Karpas-422 (cell line): ENCODE measurements around the gene C12orf75. TPM values are rescaled to one million over a fixed set of nuclear protein-coding genes. Genes with fewer than 3 reads are reported as not detected.

Source experiments
- DNase-seq: peaks from one replicate; pipeline ENCODE4 v3.0.0-alpha.2; 2015
- H2AFZ ChIP-seq: fragments of 200-600 bp; sonication (generic); 2 replicates; pipeline ENCODE4 v1.6.1; 2014; ENCODE audit warnings: antibody characterized with exemption, low read length, mixed read lengths
- H3K27ac ChIP-seq: fragments of 200-600 bp; sonication (generic); 2 replicates; pipeline ENCODE4 v1.5.1; 2014; ENCODE audit warnings: mild to moderate bottlenecking, low read length, moderate library complexity
- H3K27me3 ChIP-seq: fragments of 200-600 bp; sonication (generic); 2 replicates; pipeline ENCODE4 v1.6.1; 2014; ENCODE audit warnings: low read length, mixed read lengths
- H3K36me3 ChIP-seq: fragments of 200-600 bp; sonication (generic); 2 replicates; pipeline ENCODE4 v1.6.1; 2014; ENCODE audit warnings: low read length, mixed read lengths; ENCODE audit not compliant: insufficient read depth
- H3K4me1 ChIP-seq: fragments of 200-600 bp; sonication (generic); 2 replicates; pipeline ENCODE4 v1.6.1; 2014; ENCODE audit warnings: mild to moderate bottlenecking, low read length, mixed read lengths
- H3K4me2 ChIP-seq: fragments of 200-600 bp; sonication (generic); 2 replicates; pipeline ENCODE4 v1.6.1; 2014; ENCODE audit warnings: low read length, low read depth, mild to moderate bottlenecking; ENCODE audit not compliant: poor library complexity, severe bottlenecking
- H3K4me3 ChIP-seq: fragments of 200-600 bp; sonication (generic); 2 replicates; pipeline ENCODE4 v1.5.1; 2014; ENCODE audit warnings: mild to moderate bottlenecking, antibody characterized with exemption, low read length, mixed read lengths
- H3K79me2 ChIP-seq: fragments of 200-600 bp; sonication (generic); 2 replicates; pipeline ENCODE4 v1.6.1; 2014; ENCODE audit warnings: mild to moderate bottlenecking, low read length, mixed read lengths
- H3K9ac ChIP-seq: fragments of 200-600 bp; sonication (generic); 2 replicates; pipeline ENCODE4 v1.6.0; 2014; ENCODE audit warnings: low read length
- H3K9me2 ChIP-seq: fragments of 200-600 bp; sonication (generic), shearing (Covaris generic); replicated peaks from 2 replicates; pipeline ENCODE4 v1.6.0; 2014; ENCODE audit warnings: mild to moderate bottlenecking, low read length, moderate library complexity; ENCODE audit not compliant: insufficient read depth
- H3K9me3 ChIP-seq: fragments of 300-700, 200-600 bp; sonication (generic); 2 replicates; pipeline ENCODE4 v1.6.1; 2014; ENCODE audit warnings: low read length, mixed read lengths
- H4K20me1 ChIP-seq: fragments of 200-600 bp; sonication (generic); 2 replicates; pipeline ENCODE4 v1.6.1; 2014; ENCODE audit warnings: mild to moderate bottlenecking, antibody characterized with exemption, low read length, low read depth; ENCODE audit not compliant: insufficient read depth
- total RNA-seq: library from RNA; depleted of rRNA; stranded (reverse); fragments of >200 nt; shearing (Covaris generic); gene quantifications from 2 replicates; pipeline ENCODE4 v1.2.3, GENCODE V29; 2014; ENCODE audit warnings: low replicate concordance

Gene C12orf75
- total RNA-seq, 1 experiment from 2014 or later, result 291 TPM

DNA sequence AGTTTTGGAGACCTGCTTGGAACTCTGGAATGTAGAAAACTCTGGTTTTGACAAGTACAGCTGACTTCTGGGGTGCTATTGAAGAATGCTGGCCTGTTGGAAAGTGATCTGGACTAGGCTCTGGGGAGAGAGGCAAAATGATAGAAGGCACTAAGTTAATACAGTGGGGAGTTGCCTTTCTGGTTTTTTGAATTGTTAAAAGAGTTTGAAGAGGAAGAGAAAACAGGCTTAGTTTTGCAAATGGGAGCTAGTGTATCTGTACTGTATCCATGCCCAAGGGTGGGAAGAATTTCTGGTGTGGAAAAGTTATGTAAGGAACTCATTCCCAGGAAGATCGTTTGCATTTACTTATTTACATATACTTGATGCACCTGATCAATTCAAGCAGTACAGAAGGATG, 43.8 kb downstream of the C12orf75 start:
- H3K79me2 ChIP-seq, result peaks cover 3% of the 10 kb centered on the region; the same call in 1 of the 2 replicates
- no peak overlapping the region for H3K4me2 ChIP-seq
- H3K4me3 ChIP-seq, result no peak overlapping the region
- no peaks in the 10 kb centered on the region for H4K20me1 ChIP-seq
- H3K4me1 ChIP-seq, result peaks cover 12% of the 10 kb centered on the region; the same call in 1 of the 2 replicates
- H3K9me3 ChIP-seq, result no peaks in the 10 kb centered on the region
- H3K9ac ChIP-seq, result no peak overlapping the region
- no peak for DNase-seq
- no peak overlapping the region for H2AFZ ChIP-seq
- H3K27me3 ChIP-seq, result no peaks in the 10 kb centered on the region
- no peaks in the 10 kb centered on the region for H3K9me2 ChIP-seq
- peak overlapping the region; percentile 35; the same call in 1 of the 2 replicates for H3K27ac ChIP-seq
- H3K36me3 ChIP-seq, result peaks cover 28% of the 10 kb centered on the region

GRCh38 chr12:105377077-105377476, 46.6 kb downstream of the C12orf75 start:
- Histone ChIP-seq H3K4me2 (no peak overlapping the region), H3K79me2 (no peaks in the 10 kb centered on the region), H3K9ac (no peak overlapping the region), H3K27me3 (no peaks in the 10 kb centered on the region), H3K27ac (no peak overlapping the region), H3K4me1 (peaks cover 3% of the 10 kb centered on the region; the same call in 1 of the 2 replicates), H3K36me3 (peaks cover 9% of the 10 kb centered on the region), H3K9me3 (no peaks in the 10 kb centered on the region), H3K9me2 (no peaks in the 10 kb centered on the region), H4K20me1 (no peaks in the 10 kb centered on the region), H3K4me3 (no peak overlapping the region), H2AFZ (no peak overlapping the region)
- no peak for DNase-seq

GRCh38 chr12:105378911-105379310, 48.4 kb downstream of the C12orf75 start:
- no peak overlapping the region for H3K9ac ChIP-seq
- H3K4me1 ChIP-seq, result peaks cover 6% of the 10 kb centered on the region
- H3K4me3 ChIP-seq, result no peak overlapping the region
- H3K36me3 ChIP-seq, result peaks cover 4% of the 10 kb centered on the region
- DNase-seq, result no peak
- H3K9me2 ChIP-seq, result no peaks in the 10 kb centered on the region
- H3K27ac ChIP-seq, result no peak overlapping the region
- no peaks in the 10 kb centered on the region for H3K27me3 ChIP-seq
- no peak overlapping the region for H3K4me2 ChIP-seq
- no peaks in the 10 kb centered on the region for H4K20me1 ChIP-seq
- no peak overlapping the region for H2AFZ ChIP-seq
- no peaks in the 10 kb centered on the region for H3K9me3 ChIP-seq
- H3K79me2 ChIP-seq, result no peaks in the 10 kb centered on the region

- H3K27me3 ChIP-seq, result no peaks in the 10 kb centered on the region
- H3K9me3 ChIP-seq, result no peaks in the 10 kb centered on the region
- no peaks in the 10 kb centered on the region for H3K79me2 ChIP-seq
- H3K9me2 ChIP-seq, result no peaks in the 10 kb centered on the region
- no peaks in the 10 kb centered on the region for H4K20me1 ChIP-seq
- no peak overlapping the region for H3K27ac ChIP-seq
- H3K9ac ChIP-seq, result no peak overlapping the region
- H3K4me1 ChIP-seq, result peaks cover 6% of the 10 kb centered on the region
- H3K4me3 ChIP-seq, result no peak overlapping the region
- H3K4me2 ChIP-seq, result peak overlapping the region; percentile 46
- peak; percentile 86 for DNase-seq
- no peak overlapping the region for H2AFZ ChIP-seq
- no peaks in the 10 kb centered on the region for H3K36me3 ChIP-seq
Observed at GRCh38 chr12:105382771-105383622, 52.5 kb downstream of the C12orf75 start.

DNA sequence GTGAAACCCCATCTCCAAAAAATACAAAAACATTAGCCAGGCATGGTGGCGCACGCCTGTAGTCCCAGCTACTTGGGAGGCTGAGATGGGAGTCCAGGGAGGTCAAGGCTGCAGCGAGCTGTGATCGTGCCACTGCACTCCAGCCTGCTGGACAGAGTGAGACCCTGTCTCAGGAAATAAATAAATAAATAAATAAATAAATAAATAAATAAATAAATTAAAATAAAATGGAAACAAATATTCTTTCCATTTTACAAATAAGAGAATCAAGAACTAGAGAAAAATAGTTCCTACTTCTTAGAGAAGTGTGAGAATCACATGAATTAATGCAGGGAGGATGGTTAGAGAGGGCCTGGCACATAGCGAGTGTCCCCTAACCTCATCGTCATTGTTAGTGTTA, 53.7 kb downstream of the C12orf75 start:
- no peaks in the 10 kb centered on the region for H3K79me2 ChIP-seq
- H3K4me1 ChIP-seq, result peaks cover 4% of the 10 kb centered on the region
- H3K27ac ChIP-seq, result no peak overlapping the region
- no peak overlapping the region for H3K4me2 ChIP-seq
- H4K20me1 ChIP-seq, result no peaks in the 10 kb centered on the region
- no peak for DNase-seq
- H2AFZ ChIP-seq, result no peak overlapping the region
- H3K36me3 ChIP-seq, result no peaks in the 10 kb centered on the region
- no peak overlapping the region for H3K4me3 ChIP-seq
- H3K9me2 ChIP-seq, result no peaks in the 10 kb centered on the region
- no peaks in the 10 kb centered on the region for H3K9me3 ChIP-seq
- H3K27me3 ChIP-seq, result no peaks in the 10 kb centered on the region
- no peak overlapping the region for H3K9ac ChIP-seq

- Histone ChIP-seq H3K36me3 (no peaks in the 10 kb centered on the region), H3K27me3 (no peaks in the 10 kb centered on the region)
Observed at GRCh38 chr12:105384916-105385535, 54.5 kb downstream of the C12orf75 start.

DNA sequence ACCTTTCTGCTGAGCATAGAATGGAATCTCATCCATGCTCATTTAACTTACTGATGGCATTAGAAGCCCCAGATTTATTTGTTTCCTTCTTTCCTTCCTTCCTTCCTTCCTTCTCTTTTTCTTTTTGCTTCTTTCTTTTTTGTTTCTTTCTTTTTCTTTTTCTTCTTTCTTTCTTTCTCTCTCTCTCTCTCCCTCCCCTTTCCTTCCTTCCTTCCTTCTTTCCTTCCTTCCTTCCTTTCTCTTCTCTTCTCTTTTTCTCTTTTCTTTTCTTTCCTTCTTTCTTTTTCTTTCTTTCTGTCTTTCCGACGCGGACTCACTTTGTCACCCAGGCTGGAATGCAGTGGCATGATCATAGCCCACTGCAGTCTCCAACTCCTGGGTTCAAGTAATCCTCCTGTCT, 55.9 kb downstream of the C12orf75 start:
- H3K27me3 ChIP-seq, result no peaks in the 10 kb centered on the region
- no peak overlapping the region for H3K4me2 ChIP-seq
- no peak overlapping the region for H3K27ac ChIP-seq
- no peaks in the 10 kb centered on the region for H3K79me2 ChIP-seq
- H3K4me3 ChIP-seq, result no peak overlapping the region
- peaks cover 4% of the 10 kb centered on the region for H3K4me1 ChIP-seq
- H3K9me2 ChIP-seq, result no peaks in the 10 kb centered on the region
- no peak overlapping the region for H3K9ac ChIP-seq
- H3K9me3 ChIP-seq, result no peaks in the 10 kb centered on the region
- no peaks in the 10 kb centered on the region for H4K20me1 ChIP-seq
- no peak overlapping the region for H2AFZ ChIP-seq
- DNase-seq, result no peak
- H3K36me3 ChIP-seq, result no peaks in the 10 kb centered on the region

More at GRCh38 chr12:105384916-105385535, 54.5 kb downstream of the C12orf75 start:
- H3K9ac ChIP-seq, result no peak overlapping the region
- H2AFZ ChIP-seq, result no peak overlapping the region
- no peaks in the 10 kb centered on the region for H3K9me3 ChIP-seq
- H3K27ac ChIP-seq, result no peak overlapping the region
- no peak overlapping the region for H3K4me2 ChIP-seq
- DNase-seq, result no peak
- H3K9me2 ChIP-seq, result no peaks in the 10 kb centered on the region
- H4K20me1 ChIP-seq, result no peaks in the 10 kb centered on the region
- H3K79me2 ChIP-seq, result no peaks in the 10 kb centered on the region
- H3K4me1 ChIP-seq, result peaks cover 4% of the 10 kb centered on the region
- no peak overlapping the region for H3K4me3 ChIP-seq

- Histone ChIP-seq H3K27ac (no peak overlapping the region), H3K4me1 (no peaks in the 10 kb centered on the region), H4K20me1 (no peaks in the 10 kb centered on the region), H3K4me3 (no peak overlapping the region), H3K27me3 (no peaks in the 10 kb centered on the region), H2AFZ (no peak overlapping the region), H3K9ac (no peak overlapping the region), H3K36me3 (no peaks in the 10 kb centered on the region), H3K79me2 (no peaks in the 10 kb centered on the region), H3K4me2 (no peak overlapping the region), H3K9me2 (no peaks in the 10 kb centered on the region), H3K9me3 (no peaks in the 10 kb centered on the region)
- DNase-seq, result no peak
Observed at GRCh38 chr12:105391231-105391630, 60.7 kb downstream of the C12orf75 start.
